Measurements from ENCODE around the gene CCDC3.
"Not testable (repeated sequence)": the region's sequence is repeated elsewhere in the genome, so short reads cannot be mapped to it uniquely, and the experiment has no call there.

CCDC3 gene

GRCh38 chr10:13000431-13000830 is 1.1 kb downstream of the CCDC3 start:
- H3K36me3 ChIP-seq (ENCODE audit: insufficient read depth, low read length), result no peaks in the 10 kb centered on the region
- H3K9ac ChIP-seq (ENCODE audit: low read depth, low read length), result no peak overlapping the region
- H3K9me3 ChIP-seq (ENCODE audit: insufficient read depth, low read depth, low read length), result no peaks in the 10 kb centered on the region
- H3K4me3 ChIP-seq (ENCODE audit: low read length), result no peak overlapping the region
- H3K4me1 ChIP-seq (ENCODE audit: insufficient read depth, low read length), result peaks cover 2% of the 10 kb centered on the region; the same call in 1 of the 2 replicates
- H3K27me3 ChIP-seq (ENCODE audit: insufficient read depth, low read length), result peaks cover 48% of the 10 kb centered on the region
- 92% methylated on average over 4 of the region's 4 CpGs for WGBS
- H3K27ac ChIP-seq (ENCODE audit: low read depth, low read length), result no peak overlapping the region

GRCh38 chr10:12999849-13000248 is 1.7 kb downstream of the CCDC3 start:
- H3K9me3 ChIP-seq (ENCODE audit: insufficient read depth, low read depth, low read length), result no peaks in the 10 kb centered on the region
- H3K4me1 ChIP-seq (ENCODE audit: insufficient read depth, low read length), result peaks cover 2% of the 10 kb centered on the region; the same call in 1 of the 2 replicates
- peaks cover 48% of the 10 kb centered on the region for H3K27me3 ChIP-seq (ENCODE audit: insufficient read depth, low read length)
- H3K4me3 ChIP-seq (ENCODE audit: low read length), result no peak overlapping the region
- no peak overlapping the region for H3K9ac ChIP-seq (ENCODE audit: low read depth, low read length)
- H3K27ac ChIP-seq (ENCODE audit: low read depth, low read length), result no peak overlapping the region
- 91% methylated on average over 4 of the region's 6 CpGs for WGBS
- H3K36me3 ChIP-seq (ENCODE audit: insufficient read depth, low read length), result no peaks in the 10 kb centered on the region

GRCh38 chr10:12995425-12995861 is 6.1 kb downstream of the CCDC3 start:
- H3K27ac ChIP-seq (ENCODE audit: low read depth, low read length), result no peak overlapping the region

GRCh38 chr10:12993595-12993994 is 7.9 kb downstream of the CCDC3 start:
- Histone ChIP-seq H3K9me3 (ENCODE audit: insufficient read depth, low read depth, low read length) (no peaks in the 10 kb centered on the region), H3K4me3 (ENCODE audit: low read length) (no peak overlapping the region), H3K9ac (ENCODE audit: low read depth, low read length) (no peak overlapping the region), H3K4me1 (ENCODE audit: insufficient read depth, low read length) (no peaks in the 10 kb centered on the region), H3K27ac (ENCODE audit: low read depth, low read length) (no peak overlapping the region), H3K27me3 (ENCODE audit: insufficient read depth, low read length) (0 out of 2 replicates have a peak, but pooled peaks cover 4% of the 10 kb centered on the region), H3K36me3 (ENCODE audit: insufficient read depth, low read length) (no peaks in the 10 kb centered on the region)
- 95% methylated on average over 8 of the region's 8 CpGs for WGBS

More at GRCh38 chr10:12995425-12995861, 6.1 kb downstream of the CCDC3 start:
- Histone ChIP-seq H3K9ac (ENCODE audit: low read depth, low read length) (no peak overlapping the region), H3K9me3 (ENCODE audit: insufficient read depth, low read depth, low read length) (no peaks in the 10 kb centered on the region), H3K27me3 (ENCODE audit: insufficient read depth, low read length) (peaks cover 17% of the 10 kb centered on the region), H3K4me1 (ENCODE audit: insufficient read depth, low read length) (no peaks in the 10 kb centered on the region), H3K4me3 (ENCODE audit: low read length) (no peak overlapping the region), H3K36me3 (ENCODE audit: insufficient read depth, low read length) (no peaks in the 10 kb centered on the region)
- WGBS, result 86% methylated on average over 8 of the region's 8 CpGs

- no peaks in the 10 kb centered on the region for H3K36me3 ChIP-seq (ENCODE audit: insufficient read depth, low read length)
- H3K4me1 ChIP-seq (ENCODE audit: insufficient read depth, low read length), result no peaks in the 10 kb centered on the region
- H3K27ac ChIP-seq (ENCODE audit: low read depth, low read length), result no peak overlapping the region
- 95% methylated on average over 6 of the region's 6 CpGs for whole genome bisulfite sequencing
- no peaks in the 10 kb centered on the region; the same call in 1 of the 2 replicates for H3K9me3 ChIP-seq (ENCODE audit: insufficient read depth, low read depth, low read length)
- H3K27me3 ChIP-seq (ENCODE audit: insufficient read depth, low read length), result no peaks in the 10 kb centered on the region
- H3K4me3 ChIP-seq (ENCODE audit: low read length), result no peak overlapping the region
- no peak overlapping the region for H3K9ac ChIP-seq (ENCODE audit: low read depth, low read length)
Measured at GRCh38 chr10:12985347-12985746, 16.2 kb downstream of the CCDC3 start.

- Histone ChIP-seq H3K36me3 (ENCODE audit: insufficient read depth, low read length) (no peaks in the 10 kb centered on the region), H3K27me3 (ENCODE audit: insufficient read depth, low read length) (no peaks in the 10 kb centered on the region), H3K9ac (ENCODE audit: low read depth, low read length) (no peak overlapping the region), H3K4me3 (ENCODE audit: low read length) (no peak overlapping the region), H3K27ac (ENCODE audit: low read depth, low read length) (no peak overlapping the region), H3K9me3 (ENCODE audit: insufficient read depth, low read depth, low read length) (no peaks in the 10 kb centered on the region; the same call in 1 of the 2 replicates), H3K4me1 (ENCODE audit: insufficient read depth, low read length) (no peaks in the 10 kb centered on the region)
- 94% methylated on average over 7 of the region's 7 CpGs for whole genome bisulfite sequencing
Measured at GRCh38 chr10:12984165-12984747, 17.3 kb downstream of the CCDC3 start.

GRCh38 chr10:12983568-12983967 is 17.9 kb downstream of the CCDC3 start:
- not testable (repeated sequence) for H3K27ac ChIP-seq (ENCODE audit: low read depth, low read length); H3K4me1 ChIP-seq (ENCODE audit: insufficient read depth, low read length); H3K9ac ChIP-seq (ENCODE audit: low read depth, low read length); H3K36me3 ChIP-seq (ENCODE audit: insufficient read depth, low read length); H3K9me3 ChIP-seq (ENCODE audit: insufficient read depth, low read depth, low read length); H3K4me3 ChIP-seq (ENCODE audit: low read length); H3K27me3 ChIP-seq (ENCODE audit: insufficient read depth, low read length)
- WGBS, result 92% methylated on average over 2 of the region's 3 CpGs

GRCh38 chr10:12981570-12981969 is 19.9 kb downstream of the CCDC3 start:
- no peaks in the 10 kb centered on the region for H3K27me3 ChIP-seq (ENCODE audit: insufficient read depth, low read length)
- H3K9me3 ChIP-seq (ENCODE audit: insufficient read depth, low read depth, low read length), result no peaks in the 10 kb centered on the region; the same call in 1 of the 2 replicates
- H3K4me1 ChIP-seq (ENCODE audit: insufficient read depth, low read length), result no peaks in the 10 kb centered on the region
- no peak overlapping the region for H3K9ac ChIP-seq (ENCODE audit: low read depth, low read length)
- H3K27ac ChIP-seq (ENCODE audit: low read depth, low read length), result no peak overlapping the region
- no peaks in the 10 kb centered on the region for H3K36me3 ChIP-seq (ENCODE audit: insufficient read depth, low read length)
- WGBS, result 91% methylated on average over 4 of the region's 4 CpGs
- no peak overlapping the region for H3K4me3 ChIP-seq (ENCODE audit: low read length)

GRCh38 chr10:12980713-12981306 is 20.7 kb downstream of the CCDC3 start:
- no peaks in the 10 kb centered on the region; the same call in 1 of the 2 replicates for H3K9me3 ChIP-seq (ENCODE audit: insufficient read depth, low read depth, low read length)
- H3K9ac ChIP-seq (ENCODE audit: low read depth, low read length), result no peak overlapping the region
- no peaks in the 10 kb centered on the region for H3K27me3 ChIP-seq (ENCODE audit: insufficient read depth, low read length)
- H3K36me3 ChIP-seq (ENCODE audit: insufficient read depth, low read length), result no peaks in the 10 kb centered on the region
- no peaks in the 10 kb centered on the region for H3K4me1 ChIP-seq (ENCODE audit: insufficient read depth, low read length)
- 93% methylated on average over 5 of the region's 6 CpGs for WGBS
- H3K4me3 ChIP-seq (ENCODE audit: low read length), result no peak overlapping the region
- H3K27ac ChIP-seq (ENCODE audit: low read depth, low read length), result no peak overlapping the region

GRCh38 chr10:12980102-12980661 is 21.3 kb downstream of the CCDC3 start:
- no peak overlapping the region for H3K27ac ChIP-seq (ENCODE audit: low read depth, low read length)
- WGBS, result 75% methylated on average over 7 of the region's 7 CpGs
- H3K27me3 ChIP-seq (ENCODE audit: insufficient read depth, low read length), result no peaks in the 10 kb centered on the region
- no peak overlapping the region for H3K4me3 ChIP-seq (ENCODE audit: low read length)
- H3K9ac ChIP-seq (ENCODE audit: low read depth, low read length), result no peak overlapping the region
- H3K4me1 ChIP-seq (ENCODE audit: insufficient read depth, low read length), result no peaks in the 10 kb centered on the region
- H3K9me3 ChIP-seq (ENCODE audit: insufficient read depth, low read depth, low read length), result no peaks in the 10 kb centered on the region; the same call in 1 of the 2 replicates
- no peaks in the 10 kb centered on the region for H3K36me3 ChIP-seq (ENCODE audit: insufficient read depth, low read length)

- no peaks in the 10 kb centered on the region for H3K36me3 ChIP-seq (ENCODE audit: insufficient read depth, low read length)
- 91% methylated on average over 4 of the region's 4 CpGs for WGBS
- H3K9ac ChIP-seq (ENCODE audit: low read depth, low read length), result no peak overlapping the region
- H3K4me3 ChIP-seq (ENCODE audit: low read length), result no peak overlapping the region
- no peaks in the 10 kb centered on the region for H3K27me3 ChIP-seq (ENCODE audit: insufficient read depth, low read length)
- no peak overlapping the region for H3K27ac ChIP-seq (ENCODE audit: low read depth, low read length)
- no peaks in the 10 kb centered on the region for H3K9me3 ChIP-seq (ENCODE audit: insufficient read depth, low read depth, low read length)
- H3K4me1 ChIP-seq (ENCODE audit: insufficient read depth, low read length), result no peaks in the 10 kb centered on the region
Measured at GRCh38 chr10:12978891-12979290, 22.6 kb downstream of the CCDC3 start.
